Stimulated activated CD4-positive, alpha-beta T cell treated with anti-CD3 and anti-CD28 coated beads, Interleukin-4, amount 100 ng/mL, for 4 hours (primary cell): Measurements from ENCODE around the gene EIF2D.
A peak's percentile ranks its signal among the peaks of the same experiment; 100 is the strongest.

Source experiments
- DNase-seq, 2 experiments: peaks; one replicate each; pipeline ENCODE4 v3.0.0-alpha.2; 2020

The EIF2D gene

DNA sequence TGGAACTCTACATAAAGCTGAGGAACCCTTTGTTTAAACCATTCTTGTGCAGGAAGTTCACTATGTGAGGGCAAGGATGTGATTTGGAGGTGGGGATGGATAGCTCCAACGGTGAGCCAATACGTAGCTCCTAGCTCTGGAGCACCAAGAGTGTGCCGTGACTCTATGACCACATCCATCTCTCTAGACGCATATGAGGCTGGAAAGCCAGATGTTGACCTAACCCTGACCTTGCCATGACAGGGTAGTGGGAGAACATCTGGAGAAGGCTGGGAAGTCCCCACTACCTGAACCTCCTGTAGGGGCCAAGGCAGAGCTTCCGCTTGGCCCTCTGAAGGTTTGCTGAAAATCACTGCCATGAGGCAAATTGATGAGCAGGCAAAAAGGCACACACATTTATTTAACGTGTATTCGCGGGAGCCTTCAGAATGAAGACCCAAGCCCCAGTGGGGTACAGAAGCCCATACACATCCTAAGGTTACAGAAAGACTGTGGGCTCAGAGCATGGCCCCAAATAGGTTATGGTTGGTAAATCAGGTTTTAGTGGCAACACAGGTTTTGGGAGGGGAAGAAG, 43.4 kb downstream of the EIF2D start:
- no peak for DNase-seq

DNA sequence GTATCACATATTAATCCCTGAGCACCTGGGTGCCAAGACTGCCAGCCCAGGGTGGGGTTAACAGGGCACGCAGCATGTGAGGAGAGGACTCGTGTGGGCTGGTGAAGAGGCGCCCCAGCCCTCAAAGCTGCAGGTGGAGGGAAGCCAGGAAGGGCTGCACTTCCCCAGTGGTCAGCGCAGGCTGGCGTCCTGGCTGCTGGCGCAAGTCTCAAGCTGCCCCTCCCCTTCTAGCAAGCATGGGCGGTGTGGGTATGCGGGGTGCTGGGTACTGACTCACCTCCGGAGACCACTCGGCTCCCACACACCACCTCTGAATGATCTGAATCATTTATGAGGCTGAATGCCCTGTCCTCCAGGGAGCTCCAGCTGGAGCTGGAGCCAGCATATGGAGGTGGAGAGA, 44.0 kb downstream of the EIF2D start:
- peak in 1 of 2 experiments; percentile 60 for DNase-seq

- DNase-seq, result no peak
Measured at GRCh38 chr1:206566999-206567398, 45.3 kb downstream of the EIF2D start.

DNA sequence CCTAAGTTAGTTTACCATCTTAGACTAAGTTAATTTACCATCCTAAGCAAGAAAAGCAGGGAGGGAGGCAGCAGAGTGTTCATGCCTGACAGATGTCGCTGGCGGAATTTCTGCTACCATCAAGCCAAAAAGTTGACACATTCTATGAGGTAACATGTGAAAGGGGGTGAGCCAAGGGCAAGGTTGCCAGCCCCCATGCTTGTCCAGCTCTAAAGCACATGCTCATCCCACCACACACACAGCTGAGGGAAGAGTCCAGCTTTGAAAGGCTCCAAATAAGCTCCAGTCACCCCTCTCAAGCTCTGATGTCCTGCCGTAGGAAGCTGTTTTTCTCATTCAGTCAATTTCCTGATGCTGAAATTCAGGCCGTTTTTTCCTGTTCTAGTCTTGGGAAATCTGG, 46.3 kb downstream of the EIF2D start:
- no peak for DNase-seq

- DNase-seq, result no peak
Measured at GRCh38 chr1:206563367-206564207, 48.7 kb downstream of the EIF2D start.

DNA sequence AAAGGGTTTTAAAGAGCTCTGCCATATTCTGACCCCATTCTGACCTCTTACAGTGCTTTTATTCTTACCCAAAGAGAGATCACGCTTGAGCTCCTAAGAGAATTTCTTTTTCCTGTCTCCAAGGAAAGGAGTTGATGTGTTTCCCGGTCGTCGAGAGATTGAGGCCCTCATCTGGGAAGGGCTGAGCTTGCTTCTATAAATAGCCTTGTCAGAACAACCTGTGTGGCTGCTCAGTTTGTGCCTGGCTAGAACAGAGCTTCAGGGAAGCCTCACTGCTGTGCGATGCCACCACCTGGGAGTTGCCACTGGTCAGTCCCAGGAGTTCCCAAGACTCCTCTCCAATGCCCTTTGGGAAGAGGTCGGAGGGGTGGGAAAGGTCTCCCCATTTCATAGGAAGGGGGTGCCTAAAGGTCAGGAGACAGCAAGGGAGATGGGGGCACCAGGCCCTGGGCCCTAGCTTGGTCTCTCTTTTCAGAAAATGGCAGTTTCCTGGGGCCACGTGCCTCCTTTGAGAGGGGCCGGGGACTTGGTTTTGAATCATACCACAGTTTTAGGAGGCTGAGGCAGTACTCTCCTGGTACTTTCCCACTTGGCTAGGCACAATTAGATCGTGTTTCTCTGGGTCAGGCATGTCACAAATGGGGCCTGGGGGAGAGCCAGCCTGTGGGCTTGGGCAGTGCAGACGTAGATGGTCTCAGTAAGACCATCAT, 52.1 kb downstream of the EIF2D start:
- DNase-seq, result peak in 1 of 2 experiments; percentile 46

DNA sequence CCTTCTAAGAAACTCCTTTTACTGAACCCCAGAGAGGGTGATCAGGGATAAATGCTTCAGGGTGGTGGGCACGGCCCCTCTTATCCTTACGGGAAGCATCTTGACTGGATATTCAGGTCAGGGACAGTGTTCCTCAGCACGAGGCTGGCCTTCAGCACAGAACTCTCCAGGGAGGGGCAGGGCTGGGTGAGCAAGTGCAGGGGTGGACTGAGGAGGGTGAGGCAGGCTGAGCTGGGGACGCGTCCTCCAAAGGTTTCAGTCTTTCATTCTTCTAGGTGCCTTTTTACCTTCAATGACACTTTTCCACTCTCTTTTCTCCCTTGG, 52.6 kb downstream of the EIF2D start:
- DNase-seq, result peak in 1 of 2 experiments; percentile 59

DNA sequence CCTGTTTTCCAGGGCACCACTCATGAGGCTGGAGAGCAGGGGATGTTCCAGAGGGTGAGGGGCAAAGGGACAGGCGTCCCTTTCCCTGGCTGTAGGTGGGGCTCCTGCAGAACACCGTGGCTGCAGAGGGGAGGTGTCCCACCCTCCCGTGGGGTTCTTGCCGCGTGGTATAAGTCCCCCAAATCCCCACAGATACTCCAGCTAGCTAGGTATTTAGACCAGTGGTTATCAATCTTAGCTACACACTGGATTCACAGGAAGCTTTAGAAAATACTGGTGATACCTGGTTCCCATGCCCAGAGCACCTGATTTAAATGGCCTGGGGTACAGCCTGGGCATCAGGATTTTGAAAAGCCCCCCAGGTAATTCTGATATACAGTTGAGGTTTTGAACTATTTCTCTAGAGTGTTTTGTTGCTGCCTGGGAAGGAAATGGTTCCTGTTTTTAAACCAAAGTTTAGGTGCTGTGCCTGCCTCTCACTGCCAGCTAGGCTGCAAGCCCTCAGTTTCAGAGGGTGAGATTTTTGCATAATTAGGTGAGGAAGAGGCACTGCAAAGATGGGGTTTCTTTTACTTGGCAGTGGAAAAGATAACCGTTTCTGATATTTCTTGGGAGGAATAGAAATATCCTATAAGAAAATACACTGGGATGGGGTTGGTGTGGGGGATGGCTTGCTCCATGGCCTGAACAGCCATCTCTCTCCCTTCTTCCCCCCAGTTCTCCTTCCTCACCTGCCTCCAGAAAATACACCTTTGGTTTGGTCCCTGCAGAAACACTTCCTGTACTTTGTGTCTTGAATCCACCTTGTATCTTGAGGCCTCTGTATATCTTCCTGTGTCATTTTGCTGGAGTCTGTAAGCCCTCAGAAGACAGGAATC, 53.2 kb downstream of the EIF2D start:
- peak in 1 of 2 experiments; percentile 22 for DNase-seq

DNA sequence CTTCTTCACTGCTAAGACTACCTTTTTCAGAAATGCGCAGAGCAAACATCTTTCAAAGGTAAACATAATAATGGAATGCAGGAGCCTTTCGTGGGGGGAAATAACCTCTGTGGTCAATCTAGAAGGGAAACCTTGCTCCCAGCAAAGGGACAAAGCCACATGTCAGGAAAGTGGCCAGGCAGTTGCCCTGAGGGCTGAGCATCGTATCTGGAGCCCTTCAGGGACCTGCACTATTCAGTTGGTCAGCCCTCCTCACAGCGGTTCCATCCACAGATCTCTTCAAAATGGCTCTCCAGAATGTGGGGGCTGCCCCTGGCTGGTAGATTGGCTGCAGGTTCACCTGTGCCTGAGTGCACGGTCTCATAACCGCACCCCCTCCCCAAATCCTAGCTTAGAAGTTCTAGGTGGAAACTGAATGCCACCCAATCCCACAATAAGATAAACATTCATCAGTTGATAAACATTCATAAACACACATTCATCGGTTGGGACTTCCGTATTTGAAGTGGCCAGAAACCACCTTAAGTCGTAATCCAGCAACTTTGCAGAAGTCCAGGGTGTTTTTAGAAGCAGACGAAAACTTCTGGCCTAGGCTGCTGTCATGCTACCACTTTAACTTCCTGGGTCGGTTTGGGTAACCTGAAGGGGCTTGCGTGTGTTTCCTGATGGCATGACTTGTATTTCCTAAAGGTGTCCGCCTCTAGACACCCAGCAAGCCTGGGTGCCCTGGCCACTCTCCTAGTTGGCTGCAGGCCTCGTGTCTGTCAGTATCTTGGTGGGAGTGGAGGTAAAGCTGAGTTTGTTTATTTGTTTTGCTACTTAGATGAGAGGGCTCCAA, 54.4 kb downstream of the EIF2D start:
- DNase-seq, result peak in 1 of 2 experiments; percentile 33

DNA sequence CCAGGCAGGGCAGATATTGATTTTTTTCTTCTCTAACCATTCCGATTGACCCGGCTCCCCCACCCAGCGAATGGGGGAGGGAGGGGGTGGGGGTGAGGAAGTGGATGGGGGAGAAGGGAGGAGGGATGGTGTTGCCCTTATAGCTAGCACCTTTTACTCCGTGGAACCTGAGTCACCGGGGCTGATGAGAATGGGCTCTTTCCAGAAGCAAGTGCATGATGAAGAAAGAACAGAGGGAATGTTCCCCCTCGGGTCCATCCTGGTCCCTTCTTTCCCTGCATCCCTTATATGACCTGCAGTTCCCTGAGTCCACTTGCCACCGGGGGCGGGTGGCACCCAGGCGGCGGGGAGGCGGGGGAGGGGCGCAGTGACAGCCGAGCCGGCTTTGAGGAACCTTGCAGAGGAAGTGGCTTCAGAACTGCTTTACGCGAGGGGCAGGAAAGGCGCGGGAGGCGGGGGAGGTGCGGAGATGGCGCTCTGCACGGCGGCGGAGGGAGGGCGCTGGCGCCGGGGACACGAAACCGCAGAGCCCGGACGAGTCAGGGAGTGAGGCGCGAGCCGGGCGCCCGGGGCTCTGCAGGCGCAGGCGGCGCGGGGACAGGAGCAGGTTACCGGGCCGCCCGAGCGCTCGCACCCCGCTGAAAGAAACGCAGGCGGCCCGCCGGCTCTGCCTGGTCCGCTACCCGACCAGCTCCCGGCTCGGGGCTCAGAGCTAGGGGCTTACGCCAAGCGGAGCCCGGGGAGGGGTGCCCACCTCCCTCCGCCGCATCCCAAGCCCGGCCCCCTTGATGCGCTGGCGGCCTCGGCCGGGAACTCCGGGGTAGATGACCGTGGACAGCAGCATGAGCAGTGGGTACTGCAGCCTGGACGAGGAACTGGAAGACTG, 55.3 kb downstream of the EIF2D start:
- DNase-seq, result peak; percentile 83 to 90

DNA sequence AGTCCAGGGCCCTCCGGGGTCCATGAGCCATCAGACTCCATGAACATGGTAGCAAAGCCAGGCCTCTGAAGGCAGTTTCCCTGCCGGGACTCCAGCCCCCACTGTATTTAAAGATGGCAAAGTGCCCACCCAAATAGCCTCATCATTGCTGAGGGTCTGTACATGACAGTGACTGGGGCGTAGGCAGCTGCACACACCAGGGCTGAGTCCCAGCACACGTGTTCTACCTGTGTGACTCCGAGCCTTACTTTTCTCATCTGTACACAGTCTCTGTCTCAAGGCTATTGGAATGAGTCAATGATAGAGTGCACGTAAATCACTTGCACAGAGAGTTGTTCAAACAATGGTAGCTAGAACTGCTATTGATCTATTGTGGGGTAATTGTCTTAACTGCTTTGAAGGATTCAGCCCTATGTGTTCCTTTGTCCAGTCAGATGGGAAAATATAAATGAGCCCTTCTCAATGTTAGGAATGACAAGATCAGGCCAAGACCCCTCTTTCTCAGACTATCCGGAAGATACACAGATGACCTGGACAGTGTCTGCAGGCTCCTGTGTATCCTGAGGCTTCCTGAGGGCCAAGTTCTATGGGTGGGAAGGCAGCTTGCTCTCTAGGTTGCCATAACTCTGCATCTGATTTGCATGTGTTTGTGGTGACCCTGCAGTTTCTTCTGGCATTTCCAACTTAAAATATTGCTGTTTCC, 56.1 kb downstream of the EIF2D start:
- DNase-seq, result peak in 1 of 2 experiments; percentile 52

DNA sequence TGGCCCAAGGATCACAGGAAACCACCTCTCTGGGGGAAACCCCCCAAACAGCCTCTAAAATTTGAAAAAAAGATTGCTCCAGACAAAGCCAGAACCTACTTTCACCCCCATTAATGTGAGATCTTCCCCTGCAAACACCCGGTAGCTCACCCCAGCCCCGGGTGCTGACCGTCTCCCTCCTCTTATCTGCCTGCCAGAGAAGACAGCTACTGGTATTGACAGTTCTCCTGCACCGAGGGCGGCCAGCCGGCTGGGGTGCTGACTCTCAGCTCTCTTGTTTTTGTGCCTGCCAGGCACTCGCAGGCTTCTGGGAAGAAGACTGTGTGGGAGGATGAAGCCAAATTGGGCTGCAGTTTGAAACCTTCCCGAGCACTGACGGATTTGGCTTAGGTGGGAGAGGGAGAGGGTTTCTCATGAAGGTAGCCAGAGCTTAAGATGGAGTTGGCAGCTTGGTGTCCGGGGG, 56.8 kb downstream of the EIF2D start:
- DNase-seq, result peak in 1 of 2 experiments; percentile 23

DNA sequence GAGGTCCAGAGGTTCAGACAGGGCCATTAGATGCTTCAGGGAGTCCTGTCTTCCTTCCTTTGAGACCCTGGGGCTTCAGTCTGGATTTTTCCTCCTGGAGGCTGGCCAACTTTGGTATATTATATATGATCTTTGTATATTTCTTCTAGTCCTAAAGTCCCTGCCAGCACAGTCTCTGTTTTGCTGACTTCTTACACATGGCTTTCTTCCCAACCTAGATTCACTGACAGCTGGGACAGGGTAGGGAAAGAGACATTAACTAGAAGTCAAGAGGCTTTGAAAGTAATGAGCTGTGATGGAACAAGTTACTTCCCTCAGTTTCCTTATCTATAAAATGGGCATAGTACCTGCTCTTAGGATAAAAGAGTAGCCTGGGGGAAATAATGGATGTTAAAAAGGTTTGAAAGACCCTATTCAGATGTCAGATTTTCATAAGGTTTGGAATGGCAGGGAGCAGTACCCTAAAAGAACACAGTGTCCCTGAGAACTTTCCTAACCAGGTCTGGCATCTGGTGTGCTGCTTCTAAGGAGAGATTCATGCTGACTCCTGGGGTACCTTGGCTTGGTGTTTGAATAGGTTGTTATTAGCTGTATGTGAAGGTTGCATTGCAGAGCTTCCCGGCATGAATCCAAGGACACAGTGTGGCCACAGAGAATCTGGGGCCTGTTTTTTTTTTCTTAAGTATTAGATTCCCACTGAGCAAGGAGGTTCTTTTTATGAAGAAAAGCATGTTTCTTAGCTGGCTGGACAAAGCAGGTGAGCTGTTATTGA, 57.4 kb downstream of the EIF2D start:
- no peak for DNase-seq

DNA sequence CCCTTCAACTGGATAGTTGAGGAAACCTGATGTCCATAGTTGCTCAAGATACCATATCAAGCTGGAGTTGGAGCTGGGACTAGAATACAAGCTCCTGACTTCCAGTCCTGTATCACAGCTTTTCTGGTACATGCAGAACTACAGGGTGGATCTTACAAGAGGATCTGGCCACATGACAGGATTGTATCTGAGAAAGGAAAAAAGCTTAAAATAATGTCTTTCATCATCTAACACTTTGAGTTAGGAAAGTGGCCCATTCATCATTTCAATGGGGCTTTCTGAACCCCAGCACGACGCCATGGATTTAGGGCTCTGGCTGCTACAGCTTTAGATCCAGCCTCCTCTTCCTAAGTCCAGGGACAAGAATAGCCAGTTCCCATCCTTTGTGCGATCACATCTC, 58.1 kb downstream of the EIF2D start:
- no peak for DNase-seq

GRCh38 chr1:206551986-206552326, 60.3 kb downstream of the EIF2D start:
- DNase-seq, result peak; percentile 41 to 81

DNA sequence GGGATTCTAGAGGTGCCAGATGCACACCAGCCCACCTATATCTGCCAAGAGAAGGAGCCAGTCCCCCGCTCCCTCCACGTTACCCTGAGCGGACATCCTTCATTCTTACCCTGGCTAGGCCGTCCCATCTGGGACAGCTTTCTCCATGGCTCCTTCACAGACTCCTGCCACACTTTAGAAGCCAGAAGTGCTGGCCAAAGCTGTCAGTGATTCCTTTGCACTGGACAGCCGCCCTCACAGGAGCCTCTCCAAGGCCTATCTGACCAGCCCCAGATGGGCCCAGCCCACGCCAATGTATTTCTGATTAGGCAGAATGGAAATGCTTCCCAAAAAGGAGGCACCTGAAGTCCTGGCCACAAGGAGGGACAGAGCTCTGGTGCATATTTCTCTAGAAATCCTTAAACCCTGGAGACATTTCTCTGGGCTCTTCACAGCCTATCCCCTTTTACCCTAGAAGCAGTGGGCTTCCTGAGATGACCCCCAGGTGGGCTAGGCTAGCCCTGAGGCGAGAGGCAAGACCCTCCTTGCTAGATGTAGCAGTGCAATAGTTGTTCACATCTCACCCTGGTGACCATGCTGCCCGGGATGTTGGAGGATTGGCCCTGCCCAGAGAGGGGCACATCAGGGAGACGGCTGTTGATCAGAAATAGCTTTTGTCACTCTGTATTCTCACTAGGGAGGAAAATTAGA, 60.8 kb downstream of the EIF2D start:
- DNase-seq, result no peak

GRCh38 chr1:206550446-206550845, 61.8 kb downstream of the EIF2D start:
- no peak for DNase-seq

DNA sequence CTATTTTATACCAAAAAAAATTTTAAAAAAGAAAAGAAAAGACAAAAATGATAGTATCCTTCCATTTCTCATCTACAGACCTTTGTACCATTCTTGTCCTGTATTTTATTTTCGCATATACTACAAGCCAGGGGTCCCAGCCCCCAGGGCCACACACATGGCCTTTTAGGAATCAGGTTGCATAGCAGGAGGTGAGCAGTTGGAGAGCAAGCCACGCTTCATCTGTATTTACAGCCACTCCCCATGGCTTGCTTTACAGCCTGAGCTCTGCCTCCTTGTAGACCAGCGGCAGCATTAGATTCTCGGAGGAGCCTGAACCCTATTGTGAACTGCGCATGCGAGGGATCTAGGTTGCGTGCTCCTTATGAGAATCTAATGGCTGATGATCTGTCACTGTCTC, 65.2 kb downstream of the EIF2D start:
- DNase-seq, result no peak

GRCh38 chr1:206545351-206545750, 66.9 kb downstream of the EIF2D start:
- no peak for DNase-seq
